Measurements from ENCODE around the gene PLG.

GRCh38 chr6:160755165-160755564, 53.1 kb downstream of the PLG start:
- TF ChIP-seq CTCF (IDR thresholded peaks at IDR 0.05; ENCODE audit: low read depth, low read length) (no peak), POLR2A (IDR thresholded peaks at IDR 0.05; ENCODE audit: extremely low read depth, insufficient read length) (no peak)
